Tibial artery (tissue), 4 donors: Measurements from ENCODE around the gene VPS8.

Experiments used
- DNase-seq, 2 donors: peaks; one replicate each; pipeline ENCODE4 v3.0.0-alpha.2; 2019
- H3K27ac ChIP-seq, 2 donors: fragments of 200-600 bp; sonication (generic) in 1 of 2; 1 replicate in 1 of 2; 2 replicates in 1 of 2; pipeline ENCODE4 v1.5.1; 2018 to 2019; ENCODE audit warnings: mild to moderate bottlenecking in 1 of 2
- H3K27me3 ChIP-seq, 2 donors: fragments of 200-600 bp; sonication (generic) in 1 of 2; one replicate each; pipeline versions ENCODE4 v1.5.1 to v1.6.0; 2016 to 2019
- H3K36me3 ChIP-seq, 3 donors: fragments of 200-600 bp; sonication (generic) in 2 of 3; one replicate each; pipeline ENCODE4 v1.5.1; 2016 to 2019; ENCODE audit warnings: mild to moderate bottlenecking in 2 of 3
- H3K4me1 ChIP-seq, 4 donors: fragments of 200-600 bp; sonication (generic) in 2 of 4; 1 replicate in 3 of 4; 2 replicates in 1 of 4; pipeline ENCODE4 v1.5.1; 2016 to 2019
- H3K4me3 ChIP-seq, 2 donors: fragments of 200-600 bp; sonication (generic) in 1 of 2; 1 replicate in 1 of 2; 2 replicates in 1 of 2; pipeline ENCODE4 v1.5.1; 2018 to 2019; ENCODE audit warnings: mild to moderate bottlenecking in 2 of 2
- H3K9me3 ChIP-seq, 3 donors: fragments of 200-600 bp; sonication (generic) in 1 of 3; one replicate each; pipeline ENCODE4 v1.5.1; 2016 to 2019
- CTCF ChIP-seq, 2 experiments: fragments of 200-600 bp in 1 of 2; fragments of 450-650 bp in 1 of 2; IDR thresholded peaks; one replicate each; pipeline ENCODE4 v1.5.1; 2017 to 2019; ENCODE audit warnings: antibody characterized with exemption in 2 of 2, mild to moderate bottlenecking in 1 of 2, moderate library complexity in 1 of 2
- intact Hi-C: fragments of 100-400 bp; cut with DNase I; formaldehyde crosslinking; loops from one replicate; pipeline ENCODE4 v1.15.0; 2023; ENCODE audit warnings: low total_unique reads

The VPS8 gene

GRCh38 chr3:184868477-184868876 lies 56.5 kb downstream of the VPS8 start:
- peaks cover 35 to 82% (median 55%) of the 10 kb centered on the region in 3 donors for H3K36me3 ChIP-seq
- H3K27ac ChIP-seq, result no peak overlapping the region
- no peak overlapping the region for H3K4me3 ChIP-seq
- no peaks in the 10 kb centered on the region for H3K27me3 ChIP-seq
- no peaks in the 10 kb centered on the region for H3K4me1 ChIP-seq
- no peaks in the 10 kb centered on the region for H3K9me3 ChIP-seq
- TF ChIP-seq CTCF (IDR thresholded peaks at IDR 0.05), result no peak
- intact Hi-C loops, result no loop called here
- no peak for DNase-seq

- no peak for TF ChIP-seq CTCF (IDR thresholded peaks at IDR 0.05)
- no peak overlapping the region for H3K27ac ChIP-seq
- peaks cover 33 to 75% (median 50%) of the 10 kb centered on the region in 3 donors for H3K36me3 ChIP-seq
- intact Hi-C loops, result no loop called here
- H3K4me3 ChIP-seq, result no peak overlapping the region
- no peaks in the 10 kb centered on the region for H3K4me1 ChIP-seq
- no peaks in the 10 kb centered on the region for H3K9me3 ChIP-seq
- no peaks in the 10 kb centered on the region for H3K27me3 ChIP-seq
- DNase-seq, result no peak
Measured at GRCh38 chr3:184872200-184872599, 60.2 kb downstream of the VPS8 start.

GRCh38 chr3:184873141-184873540 lies 61.2 kb downstream of the VPS8 start:
- intact Hi-C loops, result no loop called here
- H3K9me3 ChIP-seq, result no peaks in the 10 kb centered on the region
- no peaks in the 10 kb centered on the region for H3K4me1 ChIP-seq
- H3K4me3 ChIP-seq, result no peak overlapping the region
- no peaks in the 10 kb centered on the region for H3K27me3 ChIP-seq
- DNase-seq, result no peak
- peaks cover 33 to 73% (median 49%) of the 10 kb centered on the region in 3 donors for H3K36me3 ChIP-seq
- no peak overlapping the region for H3K27ac ChIP-seq
- no peak for TF ChIP-seq CTCF (IDR thresholded peaks at IDR 0.05)

- peak; percentile 46 to 51 for TF ChIP-seq CTCF (IDR thresholded peaks at IDR 0.05)
- Histone ChIP-seq H3K36me3 (peaks cover 22 to 71% (median 37%) of the 10 kb centered on the region in 3 donors), H3K27me3 (no peaks in the 10 kb centered on the region), H3K4me3 (no peak overlapping the region), H3K27ac (no peak overlapping the region), H3K9me3 (no peaks in the 10 kb centered on the region), H3K4me1 (no peaks in the 10 kb centered on the region)
- no peak for DNase-seq
- intact Hi-C loops, result loop anchor here (5.0 kb wide), 1 partner anchor 302 kb away; no protein-coding TSS in a partner anchor
Measured at GRCh38 chr3:184874709-184875644, 63.0 kb downstream of the VPS8 start.

GRCh38 chr3:184880276-184881019 lies 68.5 kb downstream of the VPS8 start:
- H3K9me3 ChIP-seq, result no peaks in the 10 kb centered on the region
- intact Hi-C loops, result no loop called here
- peaks cover 22 to 40% (median 26%) of the 10 kb centered on the region in 3 donors for H3K36me3 ChIP-seq

More at GRCh38 chr3:184880276-184881019, 68.5 kb downstream of the VPS8 start:
- TF ChIP-seq CTCF (IDR thresholded peaks at IDR 0.05), result no peak
- no peak for DNase-seq
- Histone ChIP-seq H3K27me3 (no peaks in the 10 kb centered on the region), H3K4me3 (no peak overlapping the region), H3K27ac (no peak overlapping the region), H3K4me1 (no peaks in the 10 kb centered on the region)
